HG02678 (cell line): ENCODE measurements around the gene NTRK2.
"Not testable (repeated sequence)": the region's sequence is repeated elsewhere in the genome, so short reads cannot be mapped to it uniquely, and the experiment has no call there.

Experiments
- ATAC-seq: cut with Tn5 transposase; IDR thresholded peaks from one replicate; pipeline ENCODE4 v1.9.1; 2021; ENCODE audit warnings: mild to moderate bottlenecking, moderate library complexity; ENCODE audit not compliant: unreplicated experiment

The NTRK2 gene

GRCh38 chr9:84874596-84874995 lies 205.1 kb downstream of the NTRK2 start:
- ATAC-seq, result no peak

GRCh38 chr9:84875193-84875592 lies 205.7 kb downstream of the NTRK2 start:
- ATAC-seq, result no peak

- ATAC-seq, result no peak
Observed at GRCh38 chr9:84879631-84880030, 210.1 kb downstream of the NTRK2 start.

GRCh38 chr9:84880835-84881234 lies 211.3 kb downstream of the NTRK2 start:
- ATAC-seq, result no peak

- no peak for ATAC-seq
Observed at GRCh38 chr9:84886866-84887265, 217.3 kb downstream of the NTRK2 start.

GRCh38 chr9:84891924-84892323 lies 222.4 kb downstream of the NTRK2 start:
- ATAC-seq, result no peak

GRCh38 chr9:84893419-84894128 lies 224.0 kb downstream of the NTRK2 start:
- ATAC-seq, result no peak

GRCh38 chr9:84894859-84895258 lies 225.3 kb downstream of the NTRK2 start:
- no peak for ATAC-seq

- no peak for ATAC-seq
Observed at GRCh38 chr9:84897362-84898094, 228.0 kb downstream of the NTRK2 start.

GRCh38 chr9:84898188-84898587 lies 228.7 kb downstream of the NTRK2 start:
- no peak for ATAC-seq

- not testable (repeated sequence) for ATAC-seq
Observed at GRCh38 chr9:84898618-84899017, 229.1 kb downstream of the NTRK2 start.

- ATAC-seq, result no peak
Observed at GRCh38 chr9:84899326-84899725, 229.8 kb downstream of the NTRK2 start.

GRCh38 chr9:84900421-84900820 lies 230.9 kb downstream of the NTRK2 start:
- ATAC-seq, result no peak

- no peak for ATAC-seq
Observed at GRCh38 chr9:84903963-84904362, 234.4 kb downstream of the NTRK2 start.

GRCh38 chr9:84916769-84917168 lies 247.2 kb downstream of the NTRK2 start:
- no peak for ATAC-seq

GRCh38 chr9:84917366-84918070 lies 248.0 kb downstream of the NTRK2 start:
- ATAC-seq, result no peak

- ATAC-seq, result no peak
Observed at GRCh38 chr9:84919440-84919839, 249.9 kb downstream of the NTRK2 start.

- ATAC-seq, result no peak
Observed at GRCh38 chr9:84921175-84921574, 251.6 kb downstream of the NTRK2 start.

- no peak for ATAC-seq
Observed at GRCh38 chr9:84922051-84922450, 252.5 kb downstream of the NTRK2 start.

- ATAC-seq, result no peak
Observed at GRCh38 chr9:84924266-84924665, 254.7 kb downstream of the NTRK2 start.

GRCh38 chr9:84925225-84925872 lies 255.8 kb downstream of the NTRK2 start:
- ATAC-seq, result no peak
